SIG-M5 (cell line): ENCODE results near the gene SHC1.
A peak's percentile ranks its signal among the peaks of the same experiment; 100 is the strongest.
"Not testable (repeated sequence)": the region's sequence is repeated elsewhere in the genome, so short reads cannot be mapped to it uniquely, and the experiment has no call there.

ENCODE experiments used
- DNase-seq: peaks from one replicate; lab custom pipeline; 2025; lab: John Stamatoyannopoulos, UW

Gene SHC1

DNA sequence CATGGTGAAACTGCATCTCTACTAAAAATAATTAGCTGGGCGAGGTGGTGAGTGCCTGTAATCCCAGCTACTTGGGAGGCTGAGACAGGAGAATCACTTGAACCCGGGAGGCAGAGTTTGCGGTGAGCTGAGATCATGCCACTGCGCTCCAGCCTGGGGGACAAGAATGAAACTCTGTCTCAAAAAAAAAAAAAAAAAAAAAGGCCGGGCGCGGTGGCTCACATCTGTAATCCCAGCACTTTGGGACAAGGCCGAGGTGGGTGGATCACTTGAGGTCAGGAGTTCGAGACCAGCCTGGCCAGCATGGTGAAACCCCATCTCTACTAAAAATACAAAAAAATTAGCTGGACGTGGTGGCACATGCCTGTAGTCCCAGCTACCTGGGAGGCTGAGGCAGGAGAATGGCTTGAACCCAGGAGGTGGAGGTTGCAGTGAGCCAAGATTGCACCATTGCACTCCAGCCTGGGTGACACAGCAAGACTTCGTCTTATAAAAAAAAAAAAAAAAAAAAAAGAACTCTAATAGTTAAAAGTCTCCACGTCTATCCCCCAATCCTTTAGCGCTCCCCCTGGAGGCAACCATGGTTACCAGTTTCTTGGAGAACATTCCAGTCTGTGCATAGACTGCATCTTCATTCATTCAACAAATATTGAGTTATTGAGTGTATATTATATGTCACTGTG, 24.9 kb upstream of the SHC1 start:
- DNase-seq: peak; percentile 64

- DNase-seq: no peak
Measured at GRCh38 chr1:154994591-154994990, 24.0 kb upstream of the SHC1 start.

DNA sequence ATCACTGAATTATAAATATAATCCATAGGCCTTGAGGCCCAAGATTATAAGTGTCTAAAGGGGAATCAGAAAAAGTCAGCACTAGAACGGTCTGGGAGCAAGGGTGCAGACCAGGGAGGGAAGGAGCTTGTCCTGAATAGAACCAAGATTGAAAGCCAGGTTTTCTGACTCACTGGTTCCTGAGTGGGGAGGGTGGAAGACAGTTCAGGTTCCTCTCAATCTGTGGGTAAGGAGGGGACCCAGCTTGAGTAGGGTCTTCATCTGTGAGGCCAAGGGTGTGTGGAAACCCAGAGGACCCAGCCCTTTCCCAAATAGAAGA, 23.7 kb upstream of the SHC1 start:
- no peak for DNase-seq

- DNase-seq: no peak
Measured at GRCh38 chr1:154993572-154994268, 23.2 kb upstream of the SHC1 start, which contains the start of gene LENEP. Gene LENEP, plus strand, starts transcription at chr1:154993586. Its CDS starts 22 bp downstream, at chr1:154993608.

DNA sequence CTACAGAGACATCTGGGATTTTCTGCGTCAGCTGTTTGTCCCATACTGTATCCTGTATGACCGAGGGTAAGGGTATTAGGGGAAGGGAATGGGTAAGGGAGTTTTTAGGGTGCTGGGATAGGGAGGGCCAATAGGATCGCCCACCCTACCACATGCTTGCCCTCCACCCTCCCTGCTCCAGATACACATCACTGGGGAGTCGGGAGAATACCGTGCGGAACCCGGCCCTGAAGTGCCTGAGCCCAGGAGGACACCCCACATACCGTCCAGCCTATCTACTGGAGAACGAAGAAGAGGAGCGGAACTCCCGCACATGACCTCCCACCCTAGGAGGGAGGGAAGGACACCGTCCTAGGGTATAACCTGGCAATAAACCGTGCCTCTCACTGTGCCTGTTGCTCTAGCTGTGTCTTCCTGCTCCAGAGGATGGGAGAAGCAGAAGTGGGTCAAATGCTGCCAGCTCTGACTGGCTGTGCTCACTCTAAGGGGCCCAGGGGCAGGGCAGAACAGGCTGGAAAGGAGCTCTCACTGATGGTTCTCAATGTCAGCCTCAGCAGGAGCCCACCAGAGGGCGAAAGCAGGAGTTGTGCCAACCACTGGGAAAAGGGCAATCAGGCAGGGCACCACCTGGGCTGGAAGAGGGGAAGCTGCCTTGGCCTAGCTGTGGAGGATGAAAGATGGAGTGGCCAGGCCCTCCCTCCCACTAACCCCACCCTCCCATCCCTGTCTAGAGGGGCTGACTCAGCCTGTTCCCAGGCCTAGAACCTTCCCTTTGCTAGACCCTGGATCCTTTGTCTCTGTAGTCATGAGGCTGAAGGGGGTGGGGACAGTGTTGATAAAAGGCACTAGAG, 22.4 kb upstream of the SHC1 start:
- DNase-seq: no peak

DNA sequence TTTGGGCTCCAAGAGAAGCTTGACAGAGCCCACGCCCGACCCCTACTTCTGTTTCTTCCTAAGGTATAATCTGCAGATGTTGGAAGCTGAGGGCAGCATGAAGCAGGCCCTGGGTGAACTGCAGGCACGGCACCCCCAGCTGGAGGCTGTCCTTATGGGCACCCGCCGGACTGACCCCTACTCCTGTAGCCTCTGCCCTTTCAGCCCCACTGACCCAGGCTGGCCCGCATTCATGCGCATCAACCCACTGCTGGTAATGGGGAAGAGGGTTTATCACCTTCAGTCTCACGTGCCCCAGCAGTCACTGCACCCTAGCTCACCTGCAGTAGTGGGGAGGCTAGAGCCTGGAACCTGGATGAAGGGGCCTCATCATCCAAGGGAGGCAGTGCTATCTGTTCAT, 19.7 kb upstream of the SHC1 start:
- DNase-seq: no peak

DNA sequence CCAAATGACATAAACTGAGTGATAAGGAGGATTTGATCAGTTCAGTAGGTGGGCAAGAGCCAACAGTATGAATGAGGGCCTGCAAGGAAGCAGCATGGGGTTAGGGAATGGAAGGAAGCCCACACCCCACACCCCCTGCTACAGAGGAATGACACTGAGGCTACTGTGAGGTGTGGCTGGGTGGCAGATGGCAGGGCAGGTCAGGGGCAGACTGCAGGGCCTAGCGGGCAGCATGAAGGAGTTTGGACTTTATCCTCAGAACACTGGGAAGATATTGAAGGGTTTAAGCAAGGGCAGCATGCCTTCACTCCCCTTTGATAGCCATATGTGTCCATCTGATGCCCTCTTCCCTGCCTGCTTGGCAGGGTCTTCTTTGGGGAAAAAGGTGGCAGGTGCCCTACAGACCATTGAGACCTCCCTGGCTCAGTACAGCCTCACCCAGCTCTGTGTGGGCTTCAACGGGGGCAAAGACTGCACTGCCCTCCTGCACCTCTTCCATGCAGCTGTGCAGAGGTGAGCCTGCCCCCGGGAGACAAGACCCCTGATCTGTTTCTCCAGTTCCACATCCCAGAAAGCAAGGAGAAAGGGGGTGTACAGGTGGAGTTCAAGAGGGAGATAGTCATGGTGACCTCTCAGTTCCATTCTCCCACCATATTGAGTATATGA, 18.8 kb upstream of the SHC1 start:
- DNase-seq: no peak

DNA sequence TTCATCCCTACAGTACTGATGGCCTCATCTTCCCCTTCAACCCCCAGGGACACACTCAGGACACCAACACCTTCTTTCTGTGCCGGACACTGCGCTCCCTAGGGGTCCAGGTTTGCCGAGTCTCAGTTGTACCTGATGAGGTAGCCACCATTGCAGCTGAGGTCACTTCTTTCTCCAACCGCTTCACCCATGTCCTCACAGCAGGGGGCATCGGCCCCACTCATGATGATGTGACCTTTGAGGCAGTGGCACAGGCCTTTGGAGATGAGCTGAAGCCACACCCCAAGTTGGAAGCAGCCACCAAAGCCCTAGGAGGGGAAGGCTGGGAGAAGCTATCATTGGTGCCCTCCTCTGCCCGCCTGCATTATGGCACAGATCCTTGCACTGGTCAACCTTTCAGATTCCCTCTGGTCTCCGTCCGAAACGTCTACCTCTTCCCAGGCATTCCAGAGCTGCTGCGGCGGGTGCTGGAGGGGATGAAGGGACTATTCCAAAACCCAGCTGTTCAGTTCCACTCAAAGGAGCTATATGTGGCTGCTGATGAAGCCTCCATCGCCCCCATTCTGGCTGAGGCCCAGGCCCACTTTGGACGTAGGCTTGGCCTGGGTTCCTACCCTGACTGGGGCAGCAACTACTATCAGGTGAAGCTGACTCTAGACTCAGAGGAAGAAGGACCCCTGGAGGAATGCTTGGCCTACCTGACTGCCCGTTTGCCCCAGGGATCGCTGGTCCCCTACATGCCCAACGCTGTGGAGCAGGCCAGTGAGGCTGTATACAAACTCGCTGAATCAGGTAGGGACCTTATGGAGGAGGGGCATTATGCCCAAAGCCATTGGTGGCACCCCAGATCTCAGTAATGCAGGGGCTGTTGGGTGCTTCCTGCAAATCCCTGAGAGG, 17.8 kb upstream of the SHC1 start:
- DNase-seq: no peak

- DNase-seq: no peak
Measured at GRCh38 chr1:154987326-154987725, 16.8 kb upstream of the SHC1 start.

- DNase-seq: not testable (repeated sequence)
Measured at GRCh38 chr1:154986736-154987135, 16.2 kb upstream of the SHC1 start.

DNA sequence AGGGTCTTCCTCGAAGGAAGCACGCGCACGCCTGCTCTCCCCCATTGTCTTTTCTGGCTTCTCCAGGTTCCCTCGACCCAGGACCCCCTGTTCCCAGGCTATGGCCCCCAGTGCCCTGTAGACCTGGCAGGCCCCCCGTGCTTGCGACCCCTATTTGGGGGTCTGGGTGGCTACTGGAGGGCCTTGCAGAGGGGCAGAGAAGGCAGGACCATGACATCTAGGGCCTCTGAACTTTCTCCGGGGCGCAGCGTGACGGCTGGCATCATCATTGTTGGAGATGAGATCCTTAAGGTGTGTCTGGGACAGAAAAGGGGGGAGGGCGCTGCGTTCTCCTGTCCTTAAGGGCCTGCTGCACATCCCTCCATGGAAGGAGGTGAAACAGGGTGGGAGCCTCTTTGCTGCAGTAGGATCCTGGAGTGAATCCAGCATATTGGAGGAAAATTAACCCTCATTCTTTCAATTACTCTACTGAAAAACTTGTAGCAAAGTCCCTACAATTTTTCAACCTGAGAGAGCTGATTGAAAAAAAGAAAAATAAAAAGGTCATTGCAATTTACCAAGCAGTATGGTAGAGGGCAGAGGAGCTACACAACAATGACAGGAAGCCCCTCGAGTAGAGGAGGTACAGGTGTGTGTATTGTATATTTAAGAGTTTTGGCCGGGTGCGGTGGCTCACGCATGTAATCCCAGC, 13.4 kb upstream of the SHC1 start:
- no peak for DNase-seq

DNA sequence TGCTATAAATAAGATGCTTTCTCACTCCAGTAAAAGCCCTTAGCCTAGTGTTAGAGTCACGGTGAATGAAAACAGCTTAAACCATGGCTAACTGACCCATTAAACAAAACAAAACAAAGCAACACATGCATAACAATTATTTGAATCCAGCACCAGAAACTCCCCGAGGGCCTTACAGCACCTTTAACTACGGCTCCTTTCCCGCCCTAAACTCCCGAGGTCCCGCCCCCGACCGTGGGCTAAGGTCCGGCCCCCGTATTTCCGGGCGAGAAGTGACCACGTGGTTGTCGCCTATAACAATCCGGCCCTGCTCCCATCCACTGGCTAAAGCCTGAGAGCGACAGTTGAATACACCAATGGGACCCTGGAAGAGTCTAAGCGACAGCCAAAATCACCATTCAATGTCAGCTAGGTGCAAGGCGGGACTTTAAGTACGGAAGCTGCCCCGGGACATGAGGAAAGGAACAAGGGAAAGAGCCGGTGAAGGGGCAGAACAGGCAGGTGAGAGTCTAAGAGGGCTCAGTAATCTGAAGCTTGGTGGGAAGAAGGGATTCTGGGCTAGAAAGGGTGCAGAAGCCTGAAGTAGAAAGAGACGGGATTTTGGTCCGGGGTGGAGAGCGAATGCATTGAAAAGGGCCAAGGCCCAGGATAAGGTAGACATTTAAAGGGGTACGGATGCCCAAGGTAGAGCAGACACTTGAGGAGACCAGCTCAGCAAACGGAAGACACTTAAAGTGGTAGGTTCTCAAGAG, 12.5 kb upstream of the SHC1 start, which contains the start of gene FLAD1:
FLAD1 (plus strand) TSS at position 448 of the 752 bp plus-strand sequence. CDS start 351 bp downstream, outside the sequence.
- peak; percentile 100 for DNase-seq

- DNase-seq: no peak
Measured at GRCh38 chr1:154982341-154982740, 11.8 kb upstream of the SHC1 start.

DNA sequence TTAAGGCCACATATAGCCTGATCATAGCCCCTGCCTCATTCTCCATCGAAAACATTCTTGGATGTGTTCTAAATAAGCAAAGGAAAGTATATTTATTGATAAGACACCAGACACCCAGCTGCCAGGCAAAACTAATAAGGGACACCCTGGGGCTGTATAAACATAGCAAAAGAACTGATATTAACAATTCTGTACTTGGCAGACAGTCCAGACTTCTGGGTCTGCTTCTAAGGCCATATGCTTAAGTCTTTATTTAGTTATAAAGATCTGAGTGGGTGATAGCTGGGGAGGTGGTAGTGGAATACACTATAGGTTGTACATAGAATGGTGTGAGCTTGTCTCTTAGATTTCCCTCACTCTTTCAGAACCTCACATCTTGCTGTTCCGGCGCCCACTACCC, 7.8 kb upstream of the SHC1 start:
- DNase-seq: no peak

- DNase-seq: not testable (repeated sequence)
Measured at GRCh38 chr1:154977762-154978161, 7.2 kb upstream of the SHC1 start.

DNA sequence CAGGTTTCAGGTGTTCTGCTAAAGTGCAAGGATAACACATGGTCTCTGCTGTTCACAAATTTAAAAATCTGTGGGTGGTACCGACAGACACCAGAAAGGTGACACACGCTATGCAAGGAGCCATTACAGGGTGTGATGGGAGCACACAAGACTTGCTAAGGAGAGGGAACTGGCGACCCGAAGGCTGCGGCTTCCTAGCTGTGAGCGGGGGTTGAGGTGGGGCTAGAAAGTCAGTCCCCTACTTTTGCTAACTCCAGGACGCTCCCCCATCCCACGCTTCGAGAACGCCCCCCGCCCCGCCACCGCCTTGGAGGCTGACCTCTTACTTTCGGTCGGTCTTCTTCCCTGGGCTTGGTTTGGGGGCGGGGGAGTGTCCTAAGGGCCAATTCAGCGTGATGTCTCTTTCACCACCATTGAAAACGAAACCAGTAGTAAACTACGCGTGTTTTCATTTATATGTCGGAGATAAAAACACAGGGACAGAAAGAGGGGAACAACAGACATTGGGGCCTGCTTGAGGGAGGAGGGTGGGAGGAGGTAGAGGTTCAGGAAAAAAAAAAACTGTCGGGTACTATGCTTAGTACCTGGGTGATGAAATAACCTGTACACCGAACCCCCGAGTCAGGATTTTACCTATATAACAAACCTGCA, 5.0 kb upstream of the SHC1 start:
- no peak for DNase-seq

- peak; percentile 90 for DNase-seq
Measured at GRCh38 chr1:154974808-154975408, 4.4 kb upstream of the SHC1 start.

- peak; percentile 100 for DNase-seq
Measured at GRCh38 chr1:154974102-154974807, 3.7 kb upstream of the SHC1 start, which contains the start of gene CKS1B. Gene CKS1B, plus strand, starts transcription at chr1:154974681. Its CDS starts 65 bp downstream, at chr1:154974746.
